WERI-Rb-1 (cell line): ENCODE data around the gene KCNH4.

Source experiments
- DNase-seq: peaks from one replicate; pipeline ENCODE4 v3.0.0-alpha.2; 2020
- H3K27ac ChIP-seq: fragments of 250-450 bp; sonication (Bioruptor Pico); 2 replicates; pipeline ENCODE4 v1.5.1; 2020; ENCODE audit warnings: mild to moderate bottlenecking, moderate library complexity
- H3K27me3 ChIP-seq: fragments of 250-450 bp; sonication (Bioruptor Pico); 2 replicates; pipeline ENCODE4 v1.5.1; 2021; ENCODE audit warnings: mild to moderate bottlenecking, low read depth, moderate library complexity; ENCODE audit not compliant: insufficient read depth, severe bottlenecking
- H3K36me3 ChIP-seq: fragments of 250-450 bp; sonication (Bioruptor Pico); 2 replicates; pipeline ENCODE4 v1.5.1; 2020; ENCODE audit warnings: mild to moderate bottlenecking, moderate library complexity
- H3K4me3 ChIP-seq: 2 replicates; pipeline ENCODE4 v1.5.1; 2011; ENCODE audit warnings: low read depth, mild to moderate bottlenecking, control low read depth, low read length
- H3K9me3 ChIP-seq: fragments of 250-450 bp; sonication (Bioruptor Pico); 2 replicates; pipeline ENCODE4 v1.5.1; 2021; ENCODE audit warnings: mild to moderate bottlenecking, moderate library complexity; ENCODE audit not compliant: severe bottlenecking
- TF ChIP-seq, protein P1 (sequence below): IDR thresholded peaks from 2 replicates; pipeline ENCODE4 v1.5.1; 2011; ENCODE audit warnings: low read depth, mild to moderate bottlenecking, control low read depth, inconsistent platforms, low read length

KCNH4 gene

DNA sequence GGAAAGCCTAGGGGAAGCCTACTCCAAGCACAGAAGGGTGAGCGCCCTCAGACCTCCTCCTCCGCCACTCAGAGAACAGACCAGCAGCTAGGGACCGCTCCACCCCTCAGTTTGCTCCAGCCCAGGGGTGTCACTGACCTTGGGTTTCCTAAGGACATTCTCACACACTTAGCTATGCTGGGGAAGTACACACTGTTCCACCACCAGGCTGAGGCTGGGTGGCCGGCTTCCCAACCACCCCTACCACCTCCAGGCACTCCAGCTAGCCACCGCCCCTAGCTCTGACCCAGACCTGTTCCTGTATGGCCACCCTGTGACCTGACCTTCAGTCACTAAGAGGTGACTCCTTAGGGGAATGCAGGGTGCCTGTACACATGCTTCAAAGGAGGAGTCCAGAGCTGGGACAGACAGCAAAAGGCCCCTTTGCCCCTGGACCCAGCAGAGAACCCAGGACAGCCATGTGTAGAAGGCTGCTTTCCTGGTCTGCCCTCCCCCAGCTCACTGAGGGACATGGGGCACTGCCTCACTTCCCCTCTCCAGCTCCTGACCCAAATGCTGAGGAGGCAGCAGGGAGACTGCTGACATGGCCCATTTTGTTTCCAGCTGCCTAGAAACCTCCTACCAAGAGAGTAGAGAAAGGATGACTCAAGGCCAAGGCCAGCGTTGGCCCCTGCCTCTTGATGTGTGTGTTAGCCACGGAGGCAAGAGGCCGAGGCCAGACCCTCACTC, 51.7 kb downstream of the KCNH4 start:
- H3K4me3 ChIP-seq = no peak overlapping the region
- H3K9me3 ChIP-seq = no peaks in the 10 kb centered on the region
- no peak overlapping the region for H3K27ac ChIP-seq
- DNase-seq = no peak
- peaks cover 67% of the 10 kb centered on the region for H3K36me3 ChIP-seq
- no peaks in the 10 kb centered on the region for H3K27me3 ChIP-seq
- TF ChIP-seq, protein P1, sequence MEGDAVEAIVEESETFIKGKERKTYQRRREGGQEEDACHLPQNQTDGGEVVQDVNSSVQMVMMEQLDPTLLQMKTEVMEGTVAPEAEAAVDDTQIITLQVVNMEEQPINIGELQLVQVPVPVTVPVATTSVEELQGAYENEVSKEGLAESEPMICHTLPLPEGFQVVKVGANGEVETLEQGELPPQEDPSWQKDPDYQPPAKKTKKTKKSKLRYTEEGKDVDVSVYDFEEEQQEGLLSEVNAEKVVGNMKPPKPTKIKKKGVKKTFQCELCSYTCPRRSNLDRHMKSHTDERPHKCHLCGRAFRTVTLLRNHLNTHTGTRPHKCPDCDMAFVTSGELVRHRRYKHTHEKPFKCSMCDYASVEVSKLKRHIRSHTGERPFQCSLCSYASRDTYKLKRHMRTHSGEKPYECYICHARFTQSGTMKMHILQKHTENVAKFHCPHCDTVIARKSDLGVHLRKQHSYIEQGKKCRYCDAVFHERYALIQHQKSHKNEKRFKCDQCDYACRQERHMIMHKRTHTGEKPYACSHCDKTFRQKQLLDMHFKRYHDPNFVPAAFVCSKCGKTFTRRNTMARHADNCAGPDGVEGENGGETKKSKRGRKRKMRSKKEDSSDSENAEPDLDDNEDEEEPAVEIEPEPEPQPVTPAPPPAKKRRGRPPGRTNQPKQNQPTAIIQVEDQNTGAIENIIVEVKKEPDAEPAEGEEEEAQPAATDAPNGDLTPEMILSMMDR = no peak

DNA sequence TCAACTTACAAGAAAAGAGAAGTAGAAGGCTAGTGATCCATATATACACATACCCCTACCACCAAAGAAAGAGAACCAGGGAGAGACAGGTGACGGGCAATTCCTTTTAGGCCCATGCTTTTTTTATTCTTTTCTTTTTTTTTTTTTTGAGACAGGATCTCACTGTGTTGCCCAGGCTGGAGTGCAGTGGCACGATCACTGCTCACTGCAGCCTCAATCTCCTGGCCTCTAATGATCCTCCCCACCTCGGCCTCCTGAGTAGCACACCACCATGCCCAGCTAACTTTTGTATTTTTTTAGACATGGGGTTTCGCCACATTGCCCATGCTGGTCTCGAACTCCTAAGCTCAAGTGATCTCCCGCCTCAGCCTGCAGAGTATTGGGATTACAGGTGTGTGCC, 53.5 kb downstream of the KCNH4 start:
- H3K27me3 ChIP-seq = no peaks in the 10 kb centered on the region
- TF ChIP-seq, protein P1 = no peak
- H3K9me3 ChIP-seq = no peaks in the 10 kb centered on the region
- no peak overlapping the region for H3K4me3 ChIP-seq
- H3K27ac ChIP-seq = no peak overlapping the region
- H3K36me3 ChIP-seq = peaks cover 65% of the 10 kb centered on the region
- no peak for DNase-seq

DNA sequence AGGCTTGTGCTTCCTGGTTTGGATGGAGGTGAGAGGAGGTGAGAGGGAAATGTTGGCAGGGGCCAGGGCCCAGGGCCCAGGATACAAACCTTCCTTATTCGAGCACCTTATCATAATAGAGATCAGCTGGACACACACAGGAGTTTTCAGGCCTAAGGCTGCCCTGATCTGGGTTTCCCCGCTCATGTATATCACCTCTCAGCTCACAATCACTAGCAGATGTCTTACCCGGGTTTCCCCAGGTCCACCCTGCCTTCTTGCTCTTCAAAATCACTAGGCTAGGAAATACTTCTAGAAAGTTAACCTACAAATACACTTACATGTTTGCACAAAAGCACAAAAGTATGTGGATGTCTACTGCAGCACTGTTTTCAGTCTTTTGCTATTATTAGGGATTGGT, 54.1 kb downstream of the KCNH4 start:
- DNase-seq = no peak
- Histone ChIP-seq H3K9me3 (no peaks in the 10 kb centered on the region), H3K36me3 (peaks cover 64% of the 10 kb centered on the region), H3K27me3 (no peaks in the 10 kb centered on the region), H3K4me3 (no peak overlapping the region), H3K27ac (no peak overlapping the region)
- TF ChIP-seq, protein P1 = no peak

DNA sequence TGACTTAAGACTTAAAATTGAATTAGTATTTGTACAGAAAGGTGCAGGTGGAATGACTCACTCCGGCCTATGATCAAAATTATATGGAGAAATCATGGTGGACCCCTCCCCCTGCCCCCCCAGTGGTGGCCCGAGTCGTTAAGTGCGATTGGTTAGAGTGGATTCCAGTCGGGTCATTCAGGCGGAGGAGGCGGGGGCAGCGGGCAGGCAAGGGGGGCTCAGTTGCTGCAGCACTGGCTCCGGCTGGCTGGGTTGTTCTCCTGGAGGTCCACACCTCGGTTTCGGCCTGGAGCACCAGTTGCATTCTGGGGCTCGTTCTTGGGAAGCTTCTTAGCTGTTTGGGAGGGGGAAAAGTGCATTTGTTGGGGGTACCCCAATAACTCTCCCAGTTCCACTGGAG, 55.4 kb downstream of the KCNH4 start:
- TF ChIP-seq, protein P1 = no peak
- DNase-seq = no peak
- Histone ChIP-seq H3K4me3 (no peak overlapping the region), H3K9me3 (no peaks in the 10 kb centered on the region), H3K27me3 (no peaks in the 10 kb centered on the region), H3K36me3 (peaks cover 60% of the 10 kb centered on the region), H3K27ac (no peak overlapping the region)

DNA sequence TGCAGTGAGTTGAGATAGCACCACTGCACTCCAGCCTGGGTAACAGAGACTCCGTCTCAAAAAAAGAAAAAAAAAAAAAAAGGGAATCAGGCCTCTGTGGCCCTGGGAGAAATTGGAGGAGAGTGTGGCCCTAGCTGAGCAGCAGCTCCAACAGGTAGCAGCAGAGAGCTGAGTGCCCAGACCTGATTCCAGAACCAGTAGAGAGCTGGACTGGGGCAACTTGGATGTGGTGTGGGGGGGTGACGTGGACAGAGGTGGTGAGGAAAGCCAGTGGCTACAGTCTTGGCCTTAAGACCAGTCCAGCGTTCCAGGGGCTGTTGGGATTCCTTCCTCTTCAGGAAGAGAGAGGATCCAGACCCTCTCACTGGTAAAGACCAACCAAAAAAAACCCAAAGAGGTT, 56.7 kb downstream of the KCNH4 start:
- TF ChIP-seq, protein P1 = no peak
- no peaks in the 10 kb centered on the region for H3K9me3 ChIP-seq
- H3K36me3 ChIP-seq = peaks cover 53% of the 10 kb centered on the region
- no peak overlapping the region for H3K27ac ChIP-seq
- H3K27me3 ChIP-seq = no peaks in the 10 kb centered on the region
- no peak overlapping the region for H3K4me3 ChIP-seq
- no peak for DNase-seq
